Natural killer cell treated with Interleukin-12 subunit alpha and Interleukin-12 subunit beta and Interleukin-15 and Interleukin-18, amount 100 ng/mL, for 72 hours (primary cell): ENCODE data around the gene DCST1. TPM values are rescaled to one million over a fixed set of nuclear protein-coding genes. Genes with fewer than 3 reads are reported as not detected.

Source experiments
- ATAC-seq, 2 donors: fragments of 150-1000 bp; cut with Tn5 transposase in 1 of 2; sonication (Bioruptor Pico), chemical (Tn5 transposase) in 1 of 2; 2 replicates each; pipeline ENCODE4 v1.10.0; 2021
- DNase-seq: peaks from one replicate; pipeline ENCODE4 v3.0.0; 2022; ENCODE audit warnings: low spot score
- H3K27ac Mint-ChIP-seq, 2 donors: 1 replicate in 1 of 2; 2 replicates in 1 of 2; pipeline ENCODE4 v1.8.0; 2022; ENCODE audit warnings: mixed read lengths in 2 of 2, mild to moderate bottlenecking in 1 of 2, moderate library complexity in 1 of 2
- H3K27me3 Mint-ChIP-seq, 2 donors: 1 replicate in 1 of 2; 2 replicates in 1 of 2; pipeline ENCODE4 v1.8.0; 2022; ENCODE audit warnings: mixed read lengths in 2 of 2
- H3K36me3 Mint-ChIP-seq: one replicate; pipeline ENCODE4 v1.8.0; 2022; ENCODE audit warnings: mixed read lengths
- H3K4me1 Mint-ChIP-seq, 2 donors: 1 replicate in 1 of 2; 2 replicates in 1 of 2; pipeline ENCODE4 v1.8.0; 2022; ENCODE audit warnings: low read depth in 2 of 2, mixed read lengths in 2 of 2, mild to moderate bottlenecking in 1 of 2
- H3K4me3 Mint-ChIP-seq: one replicate; pipeline ENCODE4 v1.8.0; 2022; ENCODE audit warnings: mixed read lengths
- H3K9me3 Mint-ChIP-seq: 2 replicates; pipeline ENCODE4 v1.8.0; 2022; ENCODE audit warnings: mixed read lengths
- total RNA-seq, 2 donors: library from RNA; stranded (reverse); gene quantifications; one replicate each; pipeline ENCODE4 v1.2.3, GENCODE V29; 2022

The DCST1 gene
- total RNA-seq, 2 donors from 2014 or later: not detected

GRCh38 chr1:155024315-155024714 lies 9.3 kb upstream of the DCST1 start:
- peaks cover 0 to 12% of the 10 kb centered on the region in 2 donors for H3K4me1 Mint-ChIP-seq
- H3K36me3 Mint-ChIP-seq: no peaks in the 10 kb centered on the region
- no peaks in the 10 kb centered on the region for H3K27me3 Mint-ChIP-seq
- H3K4me3 Mint-ChIP-seq: no peak overlapping the region
- ATAC-seq: no peak
- no peaks in the 10 kb centered on the region for H3K9me3 Mint-ChIP-seq
- no peak overlapping the region for H3K27ac Mint-ChIP-seq
- no peak for DNase-seq

- Mint-ChIP-seq H3K36me3 (no peaks in the 10 kb centered on the region), H3K27ac (no peak overlapping the region), H3K4me3 (no peak overlapping the region), H3K4me1 (peaks cover 0 to 4% of the 10 kb centered on the region in 2 donors), H3K9me3 (no peaks in the 10 kb centered on the region), H3K27me3 (no peaks in the 10 kb centered on the region)
- ATAC-seq (no peak), DNase-seq (no peak)
Observed at GRCh38 chr1:155026154-155026553, 7.5 kb upstream of the DCST1 start.

GRCh38 chr1:155026588-155026987 lies 7.0 kb upstream of the DCST1 start:
- peak in 1 of 2 donors; percentile 26 for ATAC-seq
- Mint-ChIP-seq H3K4me1 (peaks cover 0 to 1% of the 10 kb centered on the region in 2 donors), H3K27ac (no peak overlapping the region), H3K9me3 (no peaks in the 10 kb centered on the region), H3K27me3 (no peaks in the 10 kb centered on the region), H3K4me3 (no peak overlapping the region), H3K36me3 (no peaks in the 10 kb centered on the region)
- no peak for DNase-seq

GRCh38 chr1:155029513-155030242 lies 3.9 kb upstream of the DCST1 start:
- H3K4me3 Mint-ChIP-seq: no peak overlapping the region
- no peak overlapping the region for H3K27ac Mint-ChIP-seq
- DNase-seq: no peak
- ATAC-seq: no peak
- H3K9me3 Mint-ChIP-seq: no peaks in the 10 kb centered on the region
- H3K36me3 Mint-ChIP-seq: no peaks in the 10 kb centered on the region
- no peaks in the 10 kb centered on the region for H3K27me3 Mint-ChIP-seq
- no peaks in the 10 kb centered on the region for H3K4me1 Mint-ChIP-seq

- ATAC-seq: no peak
- no peaks in the 10 kb centered on the region for H3K36me3 Mint-ChIP-seq
- H3K27me3 Mint-ChIP-seq: no peaks in the 10 kb centered on the region
- H3K4me1 Mint-ChIP-seq: no peaks in the 10 kb centered on the region
- no peak for DNase-seq
- no peaks in the 10 kb centered on the region for H3K9me3 Mint-ChIP-seq
- no peak overlapping the region for H3K4me3 Mint-ChIP-seq
- H3K27ac Mint-ChIP-seq: no peak overlapping the region
Observed at GRCh38 chr1:155030243-155030795, 3.3 kb upstream of the DCST1 start.

- H3K4me1 Mint-ChIP-seq: no peaks in the 10 kb centered on the region
- H3K36me3 Mint-ChIP-seq: no peaks in the 10 kb centered on the region
- H3K27ac Mint-ChIP-seq: no peak overlapping the region
- no peaks in the 10 kb centered on the region for H3K27me3 Mint-ChIP-seq
- H3K4me3 Mint-ChIP-seq: no peak overlapping the region
- ATAC-seq (no peak), DNase-seq (no peak)
- H3K9me3 Mint-ChIP-seq: no peaks in the 10 kb centered on the region
Observed at GRCh38 chr1:155030899-155031298, 2.7 kb upstream of the DCST1 start.

GRCh38 chr1:155032886-155033285 lies 738 bp upstream of the DCST1 start:
- no peak for ATAC-seq
- Mint-ChIP-seq H3K27me3 (peaks cover 0 to 2% of the 10 kb centered on the region in 2 donors), H3K9me3 (no peaks in the 10 kb centered on the region), H3K4me3 (no peak overlapping the region), H3K27ac (no peak overlapping the region), H3K36me3 (no peaks in the 10 kb centered on the region), H3K4me1 (no peaks in the 10 kb centered on the region)
- DNase-seq: no peak

- DNase-seq (no peak), ATAC-seq (peak in 1 of 2 donors; percentile 3)
- Mint-ChIP-seq H3K27ac (no peak overlapping the region), H3K4me3 (no peak overlapping the region), H3K4me1 (no peaks in the 10 kb centered on the region), H3K36me3 (no peaks in the 10 kb centered on the region), H3K27me3 (peaks cover 0 to 6% of the 10 kb centered on the region in 2 donors), H3K9me3 (no peaks in the 10 kb centered on the region)
Observed at GRCh38 chr1:155034318-155035208, 939 bp downstream of the DCST1 start.

- DNase-seq: no peak
- H3K9me3 Mint-ChIP-seq: no peaks in the 10 kb centered on the region
- no peak for ATAC-seq
- peaks cover 0 to 6% of the 10 kb centered on the region in 2 donors for H3K27me3 Mint-ChIP-seq
- H3K4me3 Mint-ChIP-seq: no peak overlapping the region
- H3K36me3 Mint-ChIP-seq: no peaks in the 10 kb centered on the region
- no peaks in the 10 kb centered on the region for H3K4me1 Mint-ChIP-seq
- H3K27ac Mint-ChIP-seq: no peak overlapping the region
Observed at GRCh38 chr1:155035936-155036335, 2.3 kb downstream of the DCST1 start.

- Mint-ChIP-seq H3K4me3 (no peak overlapping the region), H3K36me3 (no peaks in the 10 kb centered on the region), H3K4me1 (no peaks in the 10 kb centered on the region), H3K27me3 (peaks cover 0 to 6% of the 10 kb centered on the region in 2 donors), H3K9me3 (no peaks in the 10 kb centered on the region), H3K27ac (no peak overlapping the region)
- DNase-seq: no peak
- ATAC-seq: no peak
Observed at GRCh38 chr1:155037043-155037442, 3.4 kb downstream of the DCST1 start.

- H3K27ac Mint-ChIP-seq: no peak overlapping the region
- H3K4me3 Mint-ChIP-seq: no peak overlapping the region
- ATAC-seq: no peak
Observed at GRCh38 chr1:155037851-155038441, 4.3 kb downstream of the DCST1 start.

GRCh38 chr1:155038602-155039307 lies 5.1 kb downstream of the DCST1 start:
- Mint-ChIP-seq H3K4me1 (no peaks in the 10 kb centered on the region), H3K4me3 (no peak overlapping the region), H3K36me3 (no peaks in the 10 kb centered on the region), H3K27me3 (peaks cover 0 to 6% of the 10 kb centered on the region in 2 donors), H3K27ac (no peak overlapping the region), H3K9me3 (no peaks in the 10 kb centered on the region)
- ATAC-seq: no peak
- DNase-seq: no peak

More at GRCh38 chr1:155037851-155038441, 4.3 kb downstream of the DCST1 start:
- no peaks in the 10 kb centered on the region for H3K4me1 Mint-ChIP-seq
- H3K36me3 Mint-ChIP-seq: no peaks in the 10 kb centered on the region
- no peak for DNase-seq
- peaks cover 0 to 6% of the 10 kb centered on the region in 2 donors for H3K27me3 Mint-ChIP-seq
- H3K9me3 Mint-ChIP-seq: no peaks in the 10 kb centered on the region

GRCh38 chr1:155039308-155039669 lies 5.7 kb downstream of the DCST1 start:
- H3K4me1 Mint-ChIP-seq: no peaks in the 10 kb centered on the region
- H3K4me3 Mint-ChIP-seq: no peak overlapping the region
- H3K27me3 Mint-ChIP-seq: peaks cover 0 to 6% of the 10 kb centered on the region in 2 donors
- H3K27ac Mint-ChIP-seq: no peak overlapping the region
- H3K9me3 Mint-ChIP-seq: no peaks in the 10 kb centered on the region
- no peak for DNase-seq
- ATAC-seq: no peak
- H3K36me3 Mint-ChIP-seq: no peaks in the 10 kb centered on the region
